ENCODE results near the gene RANBP9.

RANBP9 gene

DNA sequence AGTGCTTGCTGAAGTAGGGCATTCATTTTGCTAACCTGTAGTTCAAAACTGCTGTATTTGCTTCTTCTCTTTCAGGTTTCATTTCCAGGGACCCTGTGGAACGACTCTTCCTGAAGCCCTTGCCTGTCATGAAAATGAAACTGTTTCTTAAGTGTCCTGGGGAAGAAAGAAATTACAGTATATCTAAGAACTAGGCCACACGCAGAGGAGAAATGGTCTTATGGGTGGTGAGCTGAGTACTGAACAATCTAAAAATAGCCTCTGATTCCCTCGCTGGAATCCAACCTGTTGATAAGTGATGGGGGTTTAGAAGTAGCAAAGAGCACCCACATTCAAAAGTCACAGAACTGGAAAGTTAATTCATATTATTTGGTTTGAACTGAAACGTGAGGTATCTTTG is 99.9 kb downstream of the RANBP9 start:
- DNase-seq (ENCODE audit: extremely low read depth, insufficient read length), result no peak
- TF ChIP-seq, protein P1, sequence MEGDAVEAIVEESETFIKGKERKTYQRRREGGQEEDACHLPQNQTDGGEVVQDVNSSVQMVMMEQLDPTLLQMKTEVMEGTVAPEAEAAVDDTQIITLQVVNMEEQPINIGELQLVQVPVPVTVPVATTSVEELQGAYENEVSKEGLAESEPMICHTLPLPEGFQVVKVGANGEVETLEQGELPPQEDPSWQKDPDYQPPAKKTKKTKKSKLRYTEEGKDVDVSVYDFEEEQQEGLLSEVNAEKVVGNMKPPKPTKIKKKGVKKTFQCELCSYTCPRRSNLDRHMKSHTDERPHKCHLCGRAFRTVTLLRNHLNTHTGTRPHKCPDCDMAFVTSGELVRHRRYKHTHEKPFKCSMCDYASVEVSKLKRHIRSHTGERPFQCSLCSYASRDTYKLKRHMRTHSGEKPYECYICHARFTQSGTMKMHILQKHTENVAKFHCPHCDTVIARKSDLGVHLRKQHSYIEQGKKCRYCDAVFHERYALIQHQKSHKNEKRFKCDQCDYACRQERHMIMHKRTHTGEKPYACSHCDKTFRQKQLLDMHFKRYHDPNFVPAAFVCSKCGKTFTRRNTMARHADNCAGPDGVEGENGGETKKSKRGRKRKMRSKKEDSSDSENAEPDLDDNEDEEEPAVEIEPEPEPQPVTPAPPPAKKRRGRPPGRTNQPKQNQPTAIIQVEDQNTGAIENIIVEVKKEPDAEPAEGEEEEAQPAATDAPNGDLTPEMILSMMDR (IDR thresholded peaks at IDR 0.05; ENCODE audit: insufficient read depth, low read length, poor library complexity, severe bottlenecking), result no peak
- Histone ChIP-seq H3K27me3 (replicated peaks; ENCODE audit: control insufficient read depth, insufficient read depth, low read length) (no peaks in the 10 kb centered on the region), H3K4me3 (replicated peaks; ENCODE audit: low read depth, low read length) (no peak overlapping the region), H3K36me3 (ENCODE audit: control insufficient read depth, insufficient read depth, low read length) (peaks cover 1% of the 10 kb centered on the region; the same call in 1 of the 2 replicates)

DNA sequence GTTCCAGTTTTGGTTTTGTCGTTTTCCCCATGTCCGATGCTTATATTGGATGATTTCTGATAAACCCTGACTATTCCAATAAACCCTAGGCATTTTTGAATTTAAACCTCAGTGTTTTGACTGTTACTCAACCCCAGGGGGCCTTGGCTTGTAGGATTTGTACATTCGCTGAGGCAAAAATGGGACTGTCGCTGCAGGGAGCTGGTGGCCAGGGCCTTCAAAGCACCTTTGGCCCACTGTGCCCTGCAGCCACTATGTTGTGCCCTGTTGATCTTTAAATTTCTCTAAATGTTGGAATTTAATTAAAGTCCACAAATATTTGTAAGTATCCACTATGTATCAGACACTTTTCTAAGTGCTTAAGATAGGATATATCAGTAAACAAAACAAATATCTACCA is 106.0 kb downstream of the RANBP9 start:
- no peaks in the 10 kb centered on the region for H3K27me3 ChIP-seq (replicated peaks; ENCODE audit: control insufficient read depth, insufficient read depth, low read length)
- no peak overlapping the region for H3K4me3 ChIP-seq (replicated peaks; ENCODE audit: low read depth, low read length)
- no peaks in the 10 kb centered on the region for H3K36me3 ChIP-seq (ENCODE audit: control insufficient read depth, insufficient read depth, low read length)
- no peak for DNase-seq (ENCODE audit: extremely low read depth, insufficient read length)
- TF ChIP-seq, protein P1 (IDR thresholded peaks at IDR 0.05; ENCODE audit: insufficient read depth, low read length, poor library complexity, severe bottlenecking), result no peak

DNA sequence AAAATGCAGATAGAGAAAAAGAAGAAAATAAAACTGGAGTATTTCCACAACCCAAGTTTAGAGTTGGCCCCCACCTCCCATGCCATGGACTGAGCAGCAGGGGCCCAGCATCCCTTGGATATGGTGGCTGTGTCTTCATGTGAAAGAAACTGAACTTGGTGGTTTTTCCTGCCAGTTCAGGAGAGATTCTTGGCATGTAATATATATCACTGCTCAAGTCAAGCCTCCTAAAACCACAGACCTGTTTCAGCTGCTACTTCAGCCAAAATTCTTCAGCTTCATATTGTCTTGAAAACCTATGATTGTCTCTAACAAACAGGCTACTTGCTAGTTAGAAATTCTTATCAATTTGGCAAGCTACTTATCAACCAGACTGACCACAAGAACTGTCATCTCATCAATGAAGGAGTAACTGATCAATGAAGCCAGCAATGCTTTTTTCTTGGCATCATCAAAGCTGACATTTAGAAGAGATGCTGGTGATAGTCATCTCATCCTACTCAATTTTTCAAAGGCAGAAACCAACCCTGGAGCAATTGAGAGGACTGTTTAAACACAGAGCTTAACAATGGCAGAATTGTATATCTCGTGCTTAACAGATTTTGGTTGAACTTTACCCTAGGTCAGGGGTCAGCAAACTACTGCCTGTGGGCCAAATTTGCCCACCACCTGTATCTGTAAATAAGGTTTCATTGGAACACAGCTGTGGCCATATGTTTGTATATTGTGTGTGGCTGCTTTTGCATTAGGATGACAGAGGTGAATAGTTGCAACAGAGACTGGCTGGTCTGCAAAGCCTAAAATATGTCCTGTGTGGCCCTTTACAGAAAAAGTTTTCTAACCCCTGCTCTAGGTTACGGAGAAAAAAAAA is 106.9 kb downstream of the RANBP9 start:
- no peak overlapping the region for H3K4me3 ChIP-seq (replicated peaks; ENCODE audit: low read depth, low read length)
- no peak for DNase-seq (ENCODE audit: extremely low read depth, insufficient read length)
- no peaks in the 10 kb centered on the region for H3K36me3 ChIP-seq (ENCODE audit: control insufficient read depth, insufficient read depth, low read length)
- TF ChIP-seq, protein P1 (IDR thresholded peaks at IDR 0.05; ENCODE audit: insufficient read depth, low read length, poor library complexity, severe bottlenecking), result no peak
- no peaks in the 10 kb centered on the region for H3K27me3 ChIP-seq (replicated peaks; ENCODE audit: control insufficient read depth, insufficient read depth, low read length)

DNA sequence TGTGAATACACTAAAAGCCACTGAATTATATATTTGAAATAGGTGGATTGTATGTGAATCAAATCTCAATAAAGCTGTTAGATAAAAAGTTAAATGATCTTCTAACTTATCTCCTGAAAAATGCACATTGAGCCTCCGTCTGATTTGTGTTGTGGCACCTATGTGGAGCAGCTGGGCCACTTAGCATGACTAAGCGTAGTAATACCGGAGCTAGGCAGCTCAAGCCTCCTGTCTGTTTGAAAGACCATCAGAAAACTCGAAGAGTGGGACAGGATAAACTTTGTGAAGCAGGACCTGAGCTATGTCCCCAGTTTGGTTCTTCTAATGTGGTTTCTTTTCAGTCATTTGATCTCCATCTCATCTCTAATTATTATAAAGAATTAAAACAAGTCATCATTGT is 107.5 kb downstream of the RANBP9 start:
- no peak overlapping the region for H3K4me3 ChIP-seq (replicated peaks; ENCODE audit: low read depth, low read length)
- no peaks in the 10 kb centered on the region for H3K36me3 ChIP-seq (ENCODE audit: control insufficient read depth, insufficient read depth, low read length)
- TF ChIP-seq, protein P1 (IDR thresholded peaks at IDR 0.05; ENCODE audit: insufficient read depth, low read length, poor library complexity, severe bottlenecking), result no peak
- DNase-seq (ENCODE audit: extremely low read depth, insufficient read length), result no peak
- H3K27me3 ChIP-seq (replicated peaks; ENCODE audit: control insufficient read depth, insufficient read depth, low read length), result no peaks in the 10 kb centered on the region

GRCh38 chr6:13600036-13600435 is 111.6 kb downstream of the RANBP9 start:
- Histone ChIP-seq H3K36me3 (ENCODE audit: control insufficient read depth, insufficient read depth, low read length) (peaks cover 2% of the 10 kb centered on the region), H3K4me3 (replicated peaks; ENCODE audit: low read depth, low read length) (no peak overlapping the region), H3K27me3 (replicated peaks; ENCODE audit: control insufficient read depth, insufficient read depth, low read length) (no peaks in the 10 kb centered on the region)
- no peak for DNase-seq (ENCODE audit: extremely low read depth, insufficient read length)
- TF ChIP-seq, protein P1 (IDR thresholded peaks at IDR 0.05; ENCODE audit: insufficient read depth, low read length, poor library complexity, severe bottlenecking), result no peak
